C4-2B (cell line): ENCODE measurements around the gene PHLDB3.

Source experiments
- ZFX ChIP-seq: fragments of 450-650 bp; IDR thresholded peaks from 2 replicates; pipeline ENCODE4 v1.6.1; 2017
- TF ChIP-seq, protein P1 (sequence below): fragments of 450-650 bp; conservative IDR thresholded peaks from 2 replicates; pipeline ENCODE4 v1.5.1; 2017; ENCODE audit warnings: mild to moderate bottlenecking

DNA sequence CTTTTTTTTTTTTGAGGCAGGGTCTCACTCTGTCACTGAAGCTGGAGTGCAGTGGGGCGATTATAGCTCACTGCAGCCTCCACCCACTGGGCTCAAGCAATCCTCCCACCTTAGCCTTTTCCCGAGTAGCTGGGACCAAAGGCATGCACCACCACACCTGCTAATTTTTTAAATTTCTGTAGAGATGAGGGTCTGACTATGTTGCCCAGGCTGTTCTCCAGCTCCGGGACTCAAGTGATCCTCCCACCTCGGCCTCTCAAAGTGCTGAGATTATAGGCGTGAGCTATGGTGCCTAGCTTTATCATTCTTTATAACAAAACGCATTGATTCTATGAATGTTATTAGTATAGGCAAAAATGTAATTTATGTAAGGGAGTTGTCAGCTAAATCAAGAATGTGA is 21.3 kb downstream of the PHLDB3 start:
- TF ChIP-seq, protein P1, sequence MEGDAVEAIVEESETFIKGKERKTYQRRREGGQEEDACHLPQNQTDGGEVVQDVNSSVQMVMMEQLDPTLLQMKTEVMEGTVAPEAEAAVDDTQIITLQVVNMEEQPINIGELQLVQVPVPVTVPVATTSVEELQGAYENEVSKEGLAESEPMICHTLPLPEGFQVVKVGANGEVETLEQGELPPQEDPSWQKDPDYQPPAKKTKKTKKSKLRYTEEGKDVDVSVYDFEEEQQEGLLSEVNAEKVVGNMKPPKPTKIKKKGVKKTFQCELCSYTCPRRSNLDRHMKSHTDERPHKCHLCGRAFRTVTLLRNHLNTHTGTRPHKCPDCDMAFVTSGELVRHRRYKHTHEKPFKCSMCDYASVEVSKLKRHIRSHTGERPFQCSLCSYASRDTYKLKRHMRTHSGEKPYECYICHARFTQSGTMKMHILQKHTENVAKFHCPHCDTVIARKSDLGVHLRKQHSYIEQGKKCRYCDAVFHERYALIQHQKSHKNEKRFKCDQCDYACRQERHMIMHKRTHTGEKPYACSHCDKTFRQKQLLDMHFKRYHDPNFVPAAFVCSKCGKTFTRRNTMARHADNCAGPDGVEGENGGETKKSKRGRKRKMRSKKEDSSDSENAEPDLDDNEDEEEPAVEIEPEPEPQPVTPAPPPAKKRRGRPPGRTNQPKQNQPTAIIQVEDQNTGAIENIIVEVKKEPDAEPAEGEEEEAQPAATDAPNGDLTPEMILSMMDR: no peak
- TF ChIP-seq ZFX: no peak
